ENCODE measurements around the gene ANKRD24.

The ANKRD24 gene

DNA sequence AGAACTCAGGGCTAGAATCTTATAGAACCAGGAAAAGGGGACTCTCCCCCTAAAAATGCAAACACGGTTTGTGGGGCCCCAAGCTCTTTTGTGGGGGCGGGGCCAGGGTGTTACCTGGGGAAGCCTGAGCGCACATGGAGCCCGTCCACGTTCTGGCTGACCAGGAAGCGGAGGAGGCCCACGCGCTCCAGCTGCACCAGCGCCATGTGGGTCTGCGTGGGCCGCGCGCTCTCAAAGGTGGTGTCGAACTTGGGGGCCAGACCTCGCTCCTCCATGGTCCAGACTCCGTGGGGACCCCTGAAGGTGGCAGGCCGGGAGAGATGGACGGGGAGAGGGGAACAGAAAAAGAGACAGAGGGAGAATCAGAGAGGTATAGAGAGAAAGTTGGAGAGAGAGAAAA is 3.5 kb upstream of the ANKRD24 start (continued):
- TF ChIP-seq ZIC2 (tag by site-specific recombination; IDR thresholded peaks at IDR 0.05) (no peak), FEZF1 (tag by site-specific recombination; IDR thresholded peaks at IDR 0.05) (no peak), ZSCAN30 (tag by site-specific recombination; IDR thresholded peaks at IDR 0.05) (no peak), ZNF626 (tag by site-specific recombination; IDR thresholded peaks at IDR 0.05) (no peak), ZNF324 (tag by site-specific recombination; IDR thresholded peaks at IDR 0.05) (no peak), ZNF37A (tag by site-specific recombination; IDR thresholded peaks at IDR 0.05) (no peak), ZNF473 (tag by site-specific recombination; IDR thresholded peaks at IDR 0.05) (no peak), ZNF366 (tag by site-specific recombination; conservative IDR thresholded peaks at IDR 0.05) (no peak), ZNF211 (tag by site-specific recombination; IDR thresholded peaks at IDR 0.05; ENCODE audit: low read depth) (no peak)
- TF ChIP-seq, protein P1, sequence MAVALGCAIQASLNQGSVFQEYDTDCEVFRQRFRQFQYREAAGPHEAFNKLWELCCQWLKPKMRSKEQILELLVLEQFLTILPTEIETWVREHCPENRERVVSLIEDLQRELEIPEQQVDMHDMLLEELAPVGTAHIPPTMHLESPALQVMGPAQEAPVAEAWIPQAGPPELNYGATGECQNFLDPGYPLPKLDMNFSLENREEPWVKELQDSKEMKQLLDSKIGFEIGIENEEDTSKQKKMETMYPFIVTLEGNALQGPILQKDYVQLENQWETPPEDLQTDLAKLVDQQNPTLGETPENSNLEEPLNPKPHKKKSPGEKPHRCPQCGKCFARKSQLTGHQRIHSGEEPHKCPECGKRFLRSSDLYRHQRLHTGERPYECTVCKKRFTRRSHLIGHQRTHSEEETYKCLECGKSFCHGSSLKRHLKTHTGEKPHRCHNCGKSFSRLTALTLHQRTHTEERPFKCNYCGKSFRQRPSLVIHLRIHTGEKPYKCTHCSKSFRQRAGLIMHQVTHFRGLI (tag by site-specific recombination; IDR thresholded peaks at IDR 0.05), result no peak
- TF ChIP-seq, protein P2, sequence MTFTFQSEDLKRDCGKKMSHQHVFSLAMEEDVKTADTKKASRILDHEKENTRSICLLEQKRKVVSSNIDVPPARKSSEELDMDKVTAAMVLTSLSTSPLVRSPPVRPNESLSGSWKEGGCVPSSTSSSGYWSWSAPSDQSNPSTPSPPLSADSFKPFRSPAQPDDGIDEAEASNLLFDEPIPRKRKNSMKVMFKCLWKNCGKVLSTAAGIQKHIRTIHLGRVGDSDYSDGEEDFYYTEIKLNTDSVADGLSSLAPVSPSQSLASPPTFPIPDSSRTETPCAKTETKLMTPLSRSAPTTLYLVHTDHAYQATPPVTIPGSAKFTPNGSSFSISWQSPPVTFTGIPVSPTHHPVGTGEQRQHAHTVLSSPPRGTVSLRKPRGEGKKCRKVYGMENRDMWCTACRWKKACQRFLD (tag by site-specific recombination; IDR thresholded peaks at IDR 0.05), result no peak

DNA sequence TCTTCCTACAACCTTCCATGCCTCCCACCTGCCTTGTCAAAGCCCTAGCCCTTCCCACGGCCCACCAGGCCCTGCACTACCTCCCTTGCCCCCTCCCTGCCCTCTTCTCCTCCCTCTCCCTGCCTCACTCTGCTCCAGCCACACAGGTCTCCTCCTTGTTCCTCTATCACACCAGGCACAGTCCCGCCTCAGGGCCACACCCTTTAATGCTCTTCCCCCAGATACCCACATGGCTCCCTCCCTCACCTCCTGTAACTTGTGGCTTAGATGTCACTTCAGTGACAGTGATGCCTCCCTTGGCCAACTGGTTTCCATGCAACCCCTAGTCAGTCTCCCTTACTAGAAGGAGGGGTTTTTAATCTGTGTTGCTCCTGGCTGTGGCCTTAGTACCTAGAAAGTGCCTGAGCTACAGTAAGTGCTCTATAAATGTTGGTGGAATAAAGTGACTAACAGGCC is 1.4 kb upstream of the ANKRD24 start:
- Histone ChIP-seq H3K4me3 (ENCODE audit: low read depth, low read length) (no peak overlapping the region), H3K36me3 (ENCODE audit: control insufficient read depth in 2 of 2, insufficient read depth in 1 of 2, low read length in 2 of 2) (peaks cover 0 to 24% of the 10 kb centered on the region in 2 experiments; a peak in 2 of 3 replicates), H3K9me3 (ENCODE audit: control insufficient read depth, insufficient read depth, low read depth, low read length) (no peaks in the 10 kb centered on the region), H3K4me1 (ENCODE audit: control insufficient read depth, insufficient read depth, low read length) (no peaks in the 10 kb centered on the region), H3K27ac (ENCODE audit: extremely low read depth, low read depth, low read length) (no peak overlapping the region)
- CTCF ChIA-PET, result no interaction called here
- POLR2A ChIA-PET, result interaction anchor here (0.6 kb wide), 1 partner anchor 32 kb away, joined by 3 read pairs; no protein-coding TSS in a partner anchor
- TF ChIP-seq ZNF169 (tag by site-specific recombination; IDR thresholded peaks at IDR 0.05) (no peak), ZNF843 (tag by site-specific recombination; IDR thresholded peaks at IDR 0.05) (no peak), ZNF521 (tag by site-specific recombination; IDR thresholded peaks at IDR 0.05) (no peak), KLF9 (tag by site-specific recombination; IDR thresholded peaks at IDR 0.05; ENCODE audit: low read depth) (peak; percentile 19; the same call in 1 of the 2 replicates), ZNF37A (tag by site-specific recombination; IDR thresholded peaks at IDR 0.05) (no peak), ZNF16 (tag by site-specific recombination; IDR thresholded peaks at IDR 0.05; ENCODE audit: low read depth) (peak; percentile 70), ZNF560 (tag by site-specific recombination; IDR thresholded peaks at IDR 0.05; ENCODE audit: borderline replicate concordance) (no peak), SP3 (tag by site-specific recombination; IDR thresholded peaks at IDR 0.05) (no peak), KLF1 (tag by site-specific recombination; IDR thresholded peaks at IDR 0.05) (peak; percentile 84), SALL2 (tag by site-specific recombination; IDR thresholded peaks at IDR 0.05; ENCODE audit: borderline replicate concordance) (no peak), ZNF394 (tag by site-specific recombination; IDR thresholded peaks at IDR 0.05; ENCODE audit: borderline replicate concordance) (no peak), ZFP41 (tag by site-specific recombination; IDR thresholded peaks at IDR 0.05; ENCODE audit: borderline replicate concordance) (no peak), SP2 (tag by site-specific recombination; IDR thresholded peaks at IDR 0.05) (peak; percentile 55), ZFHX2 (tag by site-specific recombination; conservative IDR thresholded peaks at IDR 0.05) (peak; percentile 70), ZNF621 (tag by site-specific recombination; IDR thresholded peaks at IDR 0.05) (no peak), ZNF341 (tag by site-specific recombination; IDR thresholded peaks at IDR 0.05; ENCODE audit: low read depth) (peak; percentile 57), ZNF157 (tag by site-specific recombination; IDR thresholded peaks at IDR 0.05) (no peak)
- TF ChIP-seq, protein P3, sequence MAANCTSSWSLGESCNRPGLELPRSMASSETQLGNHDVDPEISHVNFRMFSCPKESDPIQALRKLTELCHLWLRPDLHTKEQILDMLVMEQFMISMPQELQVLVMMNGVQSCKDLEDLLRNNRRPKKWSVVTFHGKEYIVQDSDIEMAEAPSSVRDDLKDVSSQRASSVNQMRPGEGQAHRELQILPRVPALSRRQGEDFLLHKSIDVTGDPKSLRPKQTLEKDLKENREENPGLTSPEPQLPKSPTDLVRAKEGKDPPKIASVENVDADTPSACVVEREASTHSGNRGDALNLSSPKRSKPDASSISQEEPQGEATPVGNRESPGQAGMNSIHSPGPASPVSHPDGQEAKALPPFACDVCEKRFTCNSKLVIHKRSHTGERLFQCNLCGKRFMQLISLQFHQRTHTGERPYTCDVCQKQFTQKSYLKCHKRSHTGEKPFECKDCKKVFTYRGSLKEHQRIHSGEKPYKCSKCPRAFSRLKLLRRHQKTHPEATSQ (tag by site-specific recombination; IDR thresholded peaks at IDR 0.05), result no peak
- TF ChIP-seq, protein P4, sequence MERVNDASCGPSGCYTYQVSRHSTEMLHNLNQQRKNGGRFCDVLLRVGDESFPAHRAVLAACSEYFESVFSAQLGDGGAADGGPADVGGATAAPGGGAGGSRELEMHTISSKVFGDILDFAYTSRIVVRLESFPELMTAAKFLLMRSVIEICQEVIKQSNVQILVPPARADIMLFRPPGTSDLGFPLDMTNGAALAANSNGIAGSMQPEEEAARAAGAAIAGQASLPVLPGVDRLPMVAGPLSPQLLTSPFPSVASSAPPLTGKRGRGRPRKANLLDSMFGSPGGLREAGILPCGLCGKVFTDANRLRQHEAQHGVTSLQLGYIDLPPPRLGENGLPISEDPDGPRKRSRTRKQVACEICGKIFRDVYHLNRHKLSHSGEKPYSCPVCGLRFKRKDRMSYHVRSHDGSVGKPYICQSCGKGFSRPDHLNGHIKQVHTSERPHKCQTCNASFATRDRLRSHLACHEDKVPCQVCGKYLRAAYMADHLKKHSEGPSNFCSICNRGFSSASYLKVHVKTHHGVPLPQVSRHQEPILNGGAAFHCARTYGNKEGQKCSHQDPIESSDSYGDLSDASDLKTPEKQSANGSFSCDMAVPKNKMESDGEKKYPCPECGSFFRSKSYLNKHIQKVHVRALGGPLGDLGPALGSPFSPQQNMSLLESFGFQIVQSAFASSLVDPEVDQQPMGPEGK (tag by site-specific recombination; IDR thresholded peaks at IDR 0.05), result 0 out of 2 replicates have a peak, but pooled peaks have one; percentile 15
- TF ChIP-seq, protein P5, sequence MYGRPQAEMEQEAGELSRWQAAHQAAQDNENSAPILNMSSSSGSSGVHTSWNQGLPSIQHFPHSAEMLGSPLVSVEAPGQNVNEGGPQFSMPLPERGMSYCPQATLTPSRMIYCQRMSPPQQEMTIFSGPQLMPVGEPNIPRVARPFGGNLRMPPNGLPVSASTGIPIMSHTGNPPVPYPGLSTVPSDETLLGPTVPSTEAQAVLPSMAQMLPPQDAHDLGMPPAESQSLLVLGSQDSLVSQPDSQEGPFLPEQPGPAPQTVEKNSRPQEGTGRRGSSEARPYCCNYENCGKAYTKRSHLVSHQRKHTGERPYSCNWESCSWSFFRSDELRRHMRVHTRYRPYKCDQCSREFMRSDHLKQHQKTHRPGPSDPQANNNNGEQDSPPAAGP (tag by site-specific recombination; IDR thresholded peaks at IDR 0.05), result peak; percentile 80
- TF ChIP-seq, protein P2 (tag by site-specific recombination; IDR thresholded peaks at IDR 0.05), result no peak
